ENCODE results near the gene MYBPC2. TPM values are rescaled to one million over a fixed set of nuclear protein-coding genes. Genes with fewer than 3 reads are reported as not detected.

MYBPC2 gene
- total RNA-seq, 1 donor from 2014 or later, result not detected

DNA sequence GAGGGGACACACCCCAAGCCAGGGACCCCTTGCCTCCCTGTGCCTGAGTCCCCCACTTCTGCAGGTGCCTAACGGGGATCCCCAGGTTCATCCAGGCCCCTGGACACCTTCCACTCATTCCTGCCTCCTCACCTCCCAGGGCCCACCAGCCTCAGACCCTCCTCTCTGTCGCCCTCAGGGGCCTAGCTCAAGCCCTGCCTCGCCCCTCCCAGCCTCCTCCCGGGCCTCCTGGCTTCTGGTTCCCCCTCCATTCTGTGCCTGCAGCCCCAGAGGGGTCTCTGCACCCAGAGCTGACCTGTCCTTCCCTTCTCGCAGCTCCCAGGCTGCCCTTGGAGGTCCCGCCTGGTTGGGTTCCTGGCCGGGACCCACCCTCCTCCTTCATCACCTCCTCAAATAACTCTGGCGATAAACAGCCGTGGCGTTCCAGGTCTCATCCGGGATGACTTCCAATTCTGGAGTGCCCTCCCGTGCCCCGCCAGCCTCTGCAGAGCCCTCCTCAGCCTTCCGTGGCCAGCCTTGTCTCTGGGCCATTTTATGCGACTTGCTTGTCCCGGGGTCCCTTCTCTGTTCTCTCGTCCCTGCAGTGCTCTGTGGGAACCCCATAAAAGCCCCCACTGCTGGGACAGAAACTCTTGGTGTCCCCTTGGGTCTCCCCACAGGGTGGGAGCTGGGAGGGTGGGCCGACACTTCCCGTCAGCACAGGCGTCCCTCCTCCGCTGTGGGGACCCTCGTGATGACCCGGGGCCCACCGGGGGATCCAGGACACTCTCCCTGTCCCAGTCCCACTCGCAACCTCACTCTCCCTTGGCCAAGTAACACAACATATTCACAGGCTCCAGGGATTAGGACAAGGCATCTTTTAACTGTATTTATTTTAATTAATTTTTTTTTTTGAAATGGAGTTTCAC is 69.1 kb downstream of the MYBPC2 start:
- no peak overlapping the region for H3K4me3 ChIP-seq (ENCODE audit: low read depth, low read length)
- TF ChIP-seq, protein P1, sequence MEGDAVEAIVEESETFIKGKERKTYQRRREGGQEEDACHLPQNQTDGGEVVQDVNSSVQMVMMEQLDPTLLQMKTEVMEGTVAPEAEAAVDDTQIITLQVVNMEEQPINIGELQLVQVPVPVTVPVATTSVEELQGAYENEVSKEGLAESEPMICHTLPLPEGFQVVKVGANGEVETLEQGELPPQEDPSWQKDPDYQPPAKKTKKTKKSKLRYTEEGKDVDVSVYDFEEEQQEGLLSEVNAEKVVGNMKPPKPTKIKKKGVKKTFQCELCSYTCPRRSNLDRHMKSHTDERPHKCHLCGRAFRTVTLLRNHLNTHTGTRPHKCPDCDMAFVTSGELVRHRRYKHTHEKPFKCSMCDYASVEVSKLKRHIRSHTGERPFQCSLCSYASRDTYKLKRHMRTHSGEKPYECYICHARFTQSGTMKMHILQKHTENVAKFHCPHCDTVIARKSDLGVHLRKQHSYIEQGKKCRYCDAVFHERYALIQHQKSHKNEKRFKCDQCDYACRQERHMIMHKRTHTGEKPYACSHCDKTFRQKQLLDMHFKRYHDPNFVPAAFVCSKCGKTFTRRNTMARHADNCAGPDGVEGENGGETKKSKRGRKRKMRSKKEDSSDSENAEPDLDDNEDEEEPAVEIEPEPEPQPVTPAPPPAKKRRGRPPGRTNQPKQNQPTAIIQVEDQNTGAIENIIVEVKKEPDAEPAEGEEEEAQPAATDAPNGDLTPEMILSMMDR (conservative IDR thresholded peaks at IDR 0.05; ENCODE audit: low read depth, low read length), result no peak
- no peak for DNase-seq (ENCODE audit: low read depth)

- TF ChIP-seq, protein P1 (conservative IDR thresholded peaks at IDR 0.05; ENCODE audit: low read depth, low read length), result no peak
- no peak for DNase-seq (ENCODE audit: low read depth)
- no peak overlapping the region for H3K4me3 ChIP-seq (ENCODE audit: low read depth, low read length)
Measured at GRCh38 chr19:50505856-50506611, 73.3 kb downstream of the MYBPC2 start.

DNA sequence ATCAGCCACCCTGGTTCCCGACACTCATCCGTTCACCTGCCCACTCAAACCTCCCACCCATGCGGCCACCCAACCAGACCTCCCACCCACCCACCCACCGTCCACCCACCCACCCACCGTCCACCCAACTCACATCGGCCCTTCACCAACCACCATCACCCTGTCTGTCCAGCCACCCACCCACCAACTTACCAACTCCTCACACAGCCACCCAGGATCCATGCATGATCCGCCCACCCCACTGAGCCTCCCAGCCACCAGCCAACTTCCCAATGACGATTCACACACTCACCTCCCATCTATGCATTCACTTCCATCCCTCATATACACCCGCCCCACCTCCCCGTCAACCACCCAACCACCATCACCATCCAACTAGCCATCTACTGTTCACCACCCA is 74.0 kb downstream of the MYBPC2 start:
- H3K4me3 ChIP-seq (ENCODE audit: low read depth, low read length), result no peak overlapping the region
- no peak for DNase-seq (ENCODE audit: low read depth)
- TF ChIP-seq, protein P1 (conservative IDR thresholded peaks at IDR 0.05; ENCODE audit: low read depth, low read length), result no peak

GRCh38 chr19:50507376-50507775 is 74.7 kb downstream of the MYBPC2 start:
- H3K4me3 ChIP-seq (ENCODE audit: low read depth, low read length), result no peak overlapping the region
- TF ChIP-seq, protein P1 (conservative IDR thresholded peaks at IDR 0.05; ENCODE audit: low read depth, low read length), result no peak
- DNase-seq (ENCODE audit: low read depth), result no peak

- no peak overlapping the region for H3K4me3 ChIP-seq (ENCODE audit: low read depth, low read length)
- TF ChIP-seq, protein P1 (conservative IDR thresholded peaks at IDR 0.05; ENCODE audit: low read depth, low read length), result no peak
- no peak for DNase-seq (ENCODE audit: low read depth)
Measured at GRCh38 chr19:50508843-50509190, 76.1 kb downstream of the MYBPC2 start.

DNA sequence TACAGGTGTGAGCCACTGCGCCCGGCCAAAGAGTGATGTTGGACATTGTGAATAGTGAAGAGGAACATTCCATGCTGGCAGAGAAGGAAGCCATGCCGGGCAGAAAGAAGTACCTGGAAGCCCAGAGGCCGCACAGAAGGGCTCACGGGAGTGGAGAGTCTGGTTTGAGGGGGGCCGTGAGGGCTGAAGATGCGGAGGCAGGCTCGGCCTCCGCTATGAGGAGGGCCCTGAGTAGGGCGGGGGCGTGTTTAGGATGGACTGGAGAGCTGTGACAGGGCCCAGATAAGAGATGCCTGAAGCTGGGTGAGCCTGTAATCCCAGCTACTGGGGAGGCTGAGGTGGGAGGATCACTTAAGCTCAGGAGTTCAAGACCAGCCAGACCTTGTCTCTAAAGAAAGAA is 76.7 kb downstream of the MYBPC2 start:
- no peak for DNase-seq (ENCODE audit: low read depth)
- TF ChIP-seq, protein P1 (conservative IDR thresholded peaks at IDR 0.05; ENCODE audit: low read depth, low read length), result no peak
- no peak overlapping the region for H3K4me3 ChIP-seq (ENCODE audit: low read depth, low read length)
